Activated naive CD8-positive, alpha-beta T cell treated with anti-CD3 and anti-CD28 coated beads, Interleukin-2, amount 10 ng/mL, durations not matched to agents 7 days and 5 days (primary cell): ENCODE data around the gene ADARB1. TPM values are rescaled to one million over a fixed set of nuclear protein-coding genes. Genes with fewer than 3 reads are reported as not detected.

ENCODE experiments used
- ATAC-seq: fragments of 150-1000 bp; cut with Tn5 transposase; one replicate; pipeline ENCODE4 v1.10.0; 2021; ENCODE audit warnings: low read depth, moderate library complexity
- POLR2A ChIA-PET: fragments of 350-600 bp; sonication (Branson Sonifier 250); formaldehyde crosslinking; loops from one replicate; lab custom pipeline; 2021; ENCODE audit warnings: antibody characterized with exemption; lab: Charles Lee
- DNase-seq: peaks from one replicate; pipeline ENCODE4 v3.0.0; 2021
- H3K27ac Mint-ChIP-seq: one replicate; pipeline ENCODE4 v1.8.0; 2022; ENCODE audit warnings: mild to moderate bottlenecking, mixed read lengths
- H3K27me3 Mint-ChIP-seq: one replicate; pipeline ENCODE4 v1.8.0; 2022; ENCODE audit warnings: mild to moderate bottlenecking, moderate library complexity, mixed read lengths
- H3K36me3 Mint-ChIP-seq: one replicate; pipeline ENCODE4 v1.8.0; 2021; ENCODE audit warnings: mild to moderate bottlenecking, mixed read lengths
- H3K4me1 Mint-ChIP-seq: one replicate; pipeline ENCODE4 v1.8.0; 2021; ENCODE audit warnings: mixed read lengths
- H3K4me3 Mint-ChIP-seq: one replicate; pipeline ENCODE4 v1.8.0; 2022; ENCODE audit warnings: mild to moderate bottlenecking, moderate library complexity, mixed read lengths
- H3K9me3 Mint-ChIP-seq: one replicate; pipeline ENCODE4 v1.8.0; 2021; ENCODE audit warnings: mixed read lengths
- total RNA-seq, 2 experiments: library from RNA; stranded (reverse); gene quantifications; one replicate each; pipeline ENCODE4 v1.2.3, GENCODE V29; 2021

The ADARB1 gene
- total RNA-seq, 2 experiments from 2014 or later = 48.3 to 48.4 TPM

DNA sequence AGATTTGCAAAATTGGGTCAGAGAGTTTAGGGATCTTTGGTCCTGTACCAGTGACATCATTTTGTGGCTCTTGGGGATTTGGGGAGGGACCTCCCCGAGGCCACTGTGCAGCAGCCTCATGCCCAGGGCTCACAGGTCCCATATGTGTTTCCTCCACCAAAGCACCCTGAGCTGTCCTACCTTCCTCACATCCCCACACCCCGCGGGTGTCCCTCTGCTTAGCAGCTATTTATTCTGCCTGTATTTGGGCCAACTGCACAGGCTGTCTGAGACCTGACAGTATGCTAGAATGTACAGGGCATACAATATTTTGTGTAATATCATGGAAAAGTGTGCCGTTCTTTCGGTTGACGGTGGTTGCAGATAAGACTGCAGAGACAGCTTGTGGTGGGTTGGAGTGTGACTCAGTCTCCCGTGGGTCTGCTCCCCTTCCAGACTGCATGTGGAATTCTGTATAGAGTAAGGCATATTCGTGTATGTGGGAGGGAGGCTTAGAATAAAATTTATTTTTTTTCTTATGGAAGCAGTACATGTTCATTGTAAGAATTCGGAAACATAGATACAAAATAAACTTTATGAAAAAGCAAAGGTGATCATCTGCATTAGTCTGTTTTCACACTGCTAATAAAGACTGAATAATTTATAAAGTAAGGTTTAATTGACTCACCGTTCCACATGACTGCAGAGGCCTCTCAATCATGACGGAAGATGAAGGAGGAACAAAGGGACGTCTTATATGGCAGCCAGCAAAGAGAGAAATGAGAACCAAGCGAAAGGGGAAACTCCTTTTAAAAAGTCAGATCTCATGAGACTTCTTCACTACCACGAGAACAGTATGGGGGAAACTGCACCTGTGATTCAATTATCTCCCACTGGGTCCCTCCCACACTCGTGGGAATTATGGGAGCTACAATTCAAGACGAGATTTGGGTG is 84.4 kb downstream of the ADARB1 start:
- POLR2A ChIA-PET = no interaction called here
- Mint-ChIP-seq H3K27me3 (no peaks in the 10 kb centered on the region), H3K36me3 (peaks cover 13% of the 10 kb centered on the region), H3K4me1 (peaks cover 9% of the 10 kb centered on the region), H3K4me3 (no peak overlapping the region), H3K27ac (no peak overlapping the region), H3K9me3 (peaks cover 3% of the 10 kb centered on the region)
- ATAC-seq (no peak), DNase-seq (no peak)

GRCh38 chr21:45160198-45160597 is 85.8 kb downstream of the ADARB1 start:
- no peak for DNase-seq
- Mint-ChIP-seq H3K9me3 (peaks cover 3% of the 10 kb centered on the region), H3K27ac (no peak overlapping the region), H3K27me3 (no peaks in the 10 kb centered on the region), H3K4me3 (no peak overlapping the region), H3K4me1 (peaks cover 4% of the 10 kb centered on the region), H3K36me3 (peaks cover 13% of the 10 kb centered on the region)
- POLR2A ChIA-PET = no interaction called here
- no peak for ATAC-seq

DNA sequence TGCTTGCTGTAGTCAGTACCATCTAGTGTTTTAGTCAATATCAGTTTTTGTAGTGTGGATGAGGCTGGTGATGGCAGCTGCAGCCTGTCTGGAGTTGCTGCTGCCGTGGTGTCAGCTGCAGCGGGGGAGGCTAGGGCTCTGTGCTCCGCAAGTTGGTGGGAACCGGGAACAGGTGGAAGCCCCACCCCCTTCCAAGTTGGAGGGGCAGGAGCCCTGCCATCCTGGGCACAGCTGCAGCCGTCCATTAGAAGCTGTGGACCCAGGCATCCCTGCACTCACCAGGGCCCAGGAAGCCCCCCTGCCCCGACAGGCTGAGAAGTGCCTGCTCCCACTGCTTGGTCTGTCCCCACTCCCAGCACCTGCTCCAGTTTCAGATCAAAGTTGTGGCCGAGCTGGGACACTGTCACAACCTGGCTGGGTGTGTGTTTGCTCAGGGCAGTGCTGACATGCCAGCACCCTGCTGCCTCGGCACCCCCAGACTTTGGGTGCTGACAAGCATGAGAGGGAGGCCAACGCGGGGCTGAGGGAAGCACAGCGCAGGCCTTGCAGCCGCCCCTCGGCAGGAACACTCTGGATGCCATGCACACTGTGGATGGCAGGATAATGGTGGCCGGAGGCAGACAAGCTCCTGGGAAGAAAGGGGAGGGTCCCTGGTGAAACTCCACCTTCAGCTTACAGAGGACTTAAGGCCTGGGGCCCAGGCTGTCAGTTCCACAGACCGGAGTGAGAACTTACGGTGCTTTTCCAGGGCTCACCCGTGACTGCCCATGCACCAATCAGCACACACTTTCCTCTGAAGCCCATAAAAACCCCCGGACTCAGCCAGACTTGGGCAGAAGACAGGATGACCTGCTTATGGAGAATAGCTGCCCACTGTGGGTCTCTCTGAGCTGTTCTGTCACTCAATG is 86.9 kb downstream of the ADARB1 start:
- peaks cover 1% of the 10 kb centered on the region for H3K4me1 Mint-ChIP-seq
- no peak for DNase-seq
- no peaks in the 10 kb centered on the region for H3K27me3 Mint-ChIP-seq
- no peak overlapping the region for H3K4me3 Mint-ChIP-seq
- peaks cover 2% of the 10 kb centered on the region for H3K9me3 Mint-ChIP-seq
- H3K36me3 Mint-ChIP-seq = peaks cover 8% of the 10 kb centered on the region
- H3K27ac Mint-ChIP-seq = no peak overlapping the region
- POLR2A ChIA-PET = no interaction called here
- no peak for ATAC-seq

DNA sequence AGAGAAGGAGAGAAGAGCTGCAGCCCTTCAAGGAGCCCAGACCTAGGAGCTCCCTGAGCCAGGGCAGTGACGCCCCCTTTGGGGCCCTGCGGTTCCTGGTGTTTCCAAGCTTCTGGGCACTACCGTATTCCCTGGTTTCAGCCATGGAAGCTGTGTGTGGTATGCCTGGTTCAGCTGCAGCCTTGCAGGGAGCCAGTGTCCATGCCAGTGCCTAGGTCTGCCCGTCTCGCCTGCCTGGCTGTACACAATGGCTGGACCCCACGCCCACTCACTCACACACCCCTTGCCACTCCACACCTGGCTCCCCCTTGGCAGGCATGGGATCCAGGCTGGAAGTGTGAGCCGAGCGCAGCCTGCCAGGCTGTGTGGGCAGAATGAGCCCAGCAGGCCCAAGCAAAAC is 87.7 kb downstream of the ADARB1 start:
- Mint-ChIP-seq H3K9me3 (no peaks in the 10 kb centered on the region), H3K4me1 (peaks cover 1% of the 10 kb centered on the region), H3K4me3 (no peak overlapping the region), H3K36me3 (peaks cover 4% of the 10 kb centered on the region), H3K27me3 (no peaks in the 10 kb centered on the region), H3K27ac (no peak overlapping the region)
- no peak for ATAC-seq
- POLR2A ChIA-PET = no interaction called here
- DNase-seq = no peak

DNA sequence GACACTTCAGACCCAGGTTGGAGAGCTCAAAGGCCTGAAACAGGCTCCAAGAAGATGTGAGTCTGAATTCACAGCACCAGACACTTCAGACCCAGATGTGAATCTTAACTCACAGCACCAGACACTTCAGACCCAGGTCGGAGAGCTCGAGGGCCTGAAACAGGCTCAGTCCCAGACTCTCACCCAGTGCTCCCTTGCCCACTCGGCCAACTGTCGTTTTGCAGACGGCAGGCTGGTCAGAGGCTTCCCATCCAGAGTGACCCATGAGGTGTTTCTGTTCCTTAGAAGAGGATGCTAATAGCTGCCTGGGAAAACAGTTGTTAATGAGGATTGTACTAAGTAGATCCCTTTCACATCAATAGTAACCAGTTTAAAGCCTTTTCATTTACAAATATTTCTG is 88.4 kb downstream of the ADARB1 start:
- Mint-ChIP-seq H3K4me1 (no peaks in the 10 kb centered on the region), H3K4me3 (no peak overlapping the region), H3K27ac (no peak overlapping the region), H3K27me3 (no peaks in the 10 kb centered on the region), H3K36me3 (peaks cover 3% of the 10 kb centered on the region), H3K9me3 (no peaks in the 10 kb centered on the region)
- ATAC-seq (no peak), DNase-seq (no peak)
- POLR2A ChIA-PET = no interaction called here

DNA sequence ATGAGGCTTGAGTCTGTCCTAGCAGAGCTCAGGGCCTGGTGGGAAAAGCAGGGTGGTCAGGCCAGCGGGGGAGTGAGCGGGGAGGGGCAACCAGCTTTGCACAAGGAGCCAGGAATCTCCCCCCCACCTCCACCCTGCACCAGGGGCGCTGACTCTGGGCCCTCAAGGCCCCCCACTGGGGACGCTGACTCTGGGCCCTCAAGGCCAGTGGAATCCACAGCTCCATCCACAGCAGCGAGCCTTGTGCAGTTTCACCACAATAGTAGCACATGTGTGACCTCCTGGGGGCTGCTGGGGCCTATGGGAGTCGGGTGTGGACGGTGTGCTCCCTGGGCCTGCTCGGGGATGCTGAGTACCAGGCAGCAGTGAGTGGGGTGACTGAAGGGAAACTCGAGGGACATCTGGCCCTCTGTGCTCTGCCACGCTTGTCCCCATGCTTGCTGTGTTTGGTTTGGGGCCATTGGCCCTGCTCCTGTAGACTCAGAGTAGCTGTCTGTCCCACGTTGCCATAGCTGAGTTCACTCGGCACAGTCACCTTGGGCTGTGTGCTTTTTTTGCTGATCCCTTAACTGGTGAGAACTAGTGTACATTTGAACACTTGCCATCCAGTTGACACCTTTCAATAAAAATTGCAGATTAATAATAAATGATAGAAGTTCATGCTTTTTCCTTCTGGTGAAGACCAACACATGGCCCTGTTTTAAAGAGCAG is 89.2 kb downstream of the ADARB1 start:
- DNase-seq (no peak), ATAC-seq (no peak)
- Mint-ChIP-seq H3K27ac (no peak overlapping the region), H3K27me3 (no peaks in the 10 kb centered on the region), H3K9me3 (no peaks in the 10 kb centered on the region), H3K4me3 (no peak overlapping the region), H3K4me1 (no peaks in the 10 kb centered on the region), H3K36me3 (peaks cover 3% of the 10 kb centered on the region)
- POLR2A ChIA-PET = no interaction called here

DNA sequence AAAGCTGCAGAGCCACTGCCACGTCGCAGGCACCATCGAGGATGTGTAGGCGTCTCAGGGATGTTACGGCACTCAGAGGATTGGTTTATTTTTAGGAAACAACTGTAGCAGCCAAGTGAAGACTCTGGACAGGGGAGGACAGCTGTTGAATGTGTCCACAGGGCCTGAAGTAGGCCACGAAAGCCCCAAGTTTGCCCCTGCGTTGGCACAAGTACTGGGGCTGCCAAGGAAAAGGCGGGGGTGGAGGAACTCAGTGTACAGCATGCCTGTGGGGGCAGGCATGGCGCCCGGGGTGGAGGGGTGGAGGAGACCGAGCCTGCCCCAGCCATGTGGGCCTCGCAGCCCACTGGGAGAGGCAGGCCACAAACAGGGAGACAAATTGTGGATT is 89.7 kb downstream of the ADARB1 start:
- Mint-ChIP-seq H3K4me1 (peaks cover 5% of the 10 kb centered on the region), H3K9me3 (no peaks in the 10 kb centered on the region), H3K27me3 (no peaks in the 10 kb centered on the region), H3K4me3 (no peak overlapping the region), H3K27ac (no peak overlapping the region), H3K36me3 (peaks cover 5% of the 10 kb centered on the region)
- no peak for DNase-seq
- ATAC-seq = no peak
- POLR2A ChIA-PET = no interaction called here

- no peak for ATAC-seq
- Mint-ChIP-seq H3K36me3 (peaks cover 5% of the 10 kb centered on the region), H3K4me3 (no peak overlapping the region), H3K27ac (no peak overlapping the region), H3K27me3 (no peaks in the 10 kb centered on the region), H3K4me1 (peaks cover 12% of the 10 kb centered on the region), H3K9me3 (no peaks in the 10 kb centered on the region)
- DNase-seq = no peak
- POLR2A ChIA-PET = no interaction called here
These were observed 90.5 kb downstream of the ADARB1 start for GRCh38 chr21:45164838-45165237.

- Mint-ChIP-seq H3K4me3 (no peak overlapping the region), H3K36me3 (peaks cover 13% of the 10 kb centered on the region), H3K4me1 (peaks cover 20% of the 10 kb centered on the region), H3K9me3 (no peaks in the 10 kb centered on the region), H3K27me3 (no peaks in the 10 kb centered on the region), H3K27ac (no peak overlapping the region)
- DNase-seq (no peak), ATAC-seq (no peak)
- POLR2A ChIA-PET = interaction anchor here (0.6 kb wide), 1 partner anchor 15 kb away, joined by 3 read pairs; no protein-coding TSS in a partner anchor
These were observed 92.6 kb downstream of the ADARB1 start for GRCh38 chr21:45166931-45167330.

- H3K9me3 Mint-ChIP-seq = no peaks in the 10 kb centered on the region
- POLR2A ChIA-PET = no interaction called here
- no peak overlapping the region for H3K4me3 Mint-ChIP-seq
- no peaks in the 10 kb centered on the region for H3K27me3 Mint-ChIP-seq
- no peak for DNase-seq
- peaks cover 12% of the 10 kb centered on the region for H3K36me3 Mint-ChIP-seq
- no peak for ATAC-seq
- H3K4me1 Mint-ChIP-seq = peaks cover 20% of the 10 kb centered on the region
- no peak overlapping the region for H3K27ac Mint-ChIP-seq
These were observed 93.4 kb downstream of the ADARB1 start for GRCh38 chr21:45167796-45168222.

DNA sequence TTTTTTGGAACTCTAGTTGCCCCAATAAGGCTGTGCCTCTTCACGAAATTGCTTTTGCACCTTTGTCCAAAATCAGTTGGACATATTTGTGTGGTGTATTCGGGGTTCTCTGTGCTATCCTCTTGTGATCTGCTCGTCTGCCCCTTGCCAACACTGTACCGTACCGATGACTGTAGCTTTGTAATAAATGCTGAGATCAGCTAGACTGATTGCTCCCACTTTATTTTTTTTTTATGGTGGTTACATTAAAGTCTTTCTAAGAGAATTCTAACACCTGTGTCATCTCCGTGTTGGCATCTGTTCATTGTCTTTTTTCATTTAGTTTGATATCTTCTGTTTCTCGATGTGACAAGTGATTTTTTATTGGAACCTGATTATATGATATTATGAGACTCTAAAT is 94.1 kb downstream of the ADARB1 start:
- ATAC-seq (no peak), DNase-seq (no peak)
- peaks cover 20% of the 10 kb centered on the region for H3K4me1 Mint-ChIP-seq
- no peaks in the 10 kb centered on the region for H3K27me3 Mint-ChIP-seq
- peaks cover 12% of the 10 kb centered on the region for H3K36me3 Mint-ChIP-seq
- no peak overlapping the region for H3K27ac Mint-ChIP-seq
- no peaks in the 10 kb centered on the region for H3K9me3 Mint-ChIP-seq
- no peak overlapping the region for H3K4me3 Mint-ChIP-seq
- POLR2A ChIA-PET = no interaction called here

DNA sequence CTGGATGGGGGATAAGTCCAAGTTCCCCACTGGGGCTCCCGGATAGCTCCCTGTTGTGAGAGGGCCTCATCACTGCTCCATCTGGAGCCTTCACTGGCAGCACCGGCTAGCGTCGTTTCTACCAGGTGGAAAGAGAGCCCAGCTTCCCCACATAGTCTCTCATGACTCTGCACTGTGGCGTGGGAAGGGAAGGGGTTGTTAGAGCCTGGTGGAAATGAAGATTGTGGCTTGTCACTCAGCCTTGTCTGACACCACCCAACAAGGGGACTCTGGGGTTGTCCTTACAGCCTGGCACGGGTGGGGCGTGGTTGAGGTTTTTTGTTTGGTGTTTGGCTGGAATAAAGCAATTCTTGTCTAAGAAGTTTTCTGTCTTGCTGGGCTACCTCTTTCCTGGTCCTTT is 94.6 kb downstream of the ADARB1 start:
- Mint-ChIP-seq H3K9me3 (no peaks in the 10 kb centered on the region), H3K36me3 (peaks cover 12% of the 10 kb centered on the region), H3K27ac (no peak overlapping the region), H3K4me3 (no peak overlapping the region), H3K4me1 (peaks cover 20% of the 10 kb centered on the region), H3K27me3 (no peaks in the 10 kb centered on the region)
- POLR2A ChIA-PET = no interaction called here
- DNase-seq (no peak), ATAC-seq (peak; percentile 61)

- Mint-ChIP-seq H3K36me3 (peaks cover 12% of the 10 kb centered on the region), H3K9me3 (no peaks in the 10 kb centered on the region), H3K4me3 (no peak overlapping the region), H3K27ac (no peak overlapping the region), H3K27me3 (no peaks in the 10 kb centered on the region), H3K4me1 (peaks cover 20% of the 10 kb centered on the region)
- DNase-seq = no peak
- ATAC-seq = no peak
- POLR2A ChIA-PET = no interaction called here
These were observed 95.3 kb downstream of the ADARB1 start for GRCh38 chr21:45169682-45170081.
